Activated B cell treated with CpG ODN at 0.5 μM for 24 hours (primary cell): ENCODE data around the gene UST. TPM values are rescaled to one million over a fixed set of nuclear protein-coding genes. Genes with fewer than 3 reads are reported as not detected.
"Not testable (repeated sequence)": the region's sequence is repeated elsewhere in the genome, so short reads cannot be mapped to it uniquely, and the experiment has no call there.

Experiments
- ATAC-seq: fragments of 200-7000 bp; cut with Tn5 transposase; one replicate; pipeline ENCODE4 v1.10.0; 2021; ENCODE audit warnings: low read depth, mild to moderate bottlenecking, moderate library complexity
- CTCF ChIA-PET: fragments of 350-600 bp; sonication (Branson Sonifier 250); formaldehyde crosslinking; loops from one replicate; lab custom pipeline; 2021; ENCODE audit warnings: antibody characterized with exemption; lab: Charles Lee
- POLR2A ChIA-PET: fragments of 350-600 bp; sonication (Branson Sonifier 250); formaldehyde crosslinking; loops from one replicate; lab custom pipeline; 2021; ENCODE audit warnings: antibody characterized with exemption; lab: Charles Lee
- DNase-seq: peaks from one replicate; pipeline ENCODE4 v3.0.0; 2022
- H3K27ac Mint-ChIP-seq: one replicate; pipeline ENCODE4 v1.8.0; 2020; ENCODE audit warnings: mixed read lengths
- H3K27me3 Mint-ChIP-seq: one replicate; pipeline ENCODE4 v1.8.0; 2021; ENCODE audit warnings: mixed read lengths
- H3K36me3 Mint-ChIP-seq: one replicate; pipeline ENCODE4 v1.8.0; 2021; ENCODE audit warnings: low read depth, mixed read lengths
- H3K4me1 Mint-ChIP-seq: one replicate; pipeline ENCODE4 v1.8.0; 2021; ENCODE audit warnings: mixed read lengths
- H3K4me3 Mint-ChIP-seq: one replicate; pipeline ENCODE4 v1.8.0; 2020; ENCODE audit warnings: mild to moderate bottlenecking, mixed read lengths
- H3K9me3 Mint-ChIP-seq: one replicate; pipeline ENCODE4 v1.8.0; 2020; ENCODE audit warnings: mixed read lengths
- CTCF ChIP-seq: fragments of 200-600 bp; IDR thresholded peaks from one replicate; pipeline ENCODE4 v1.8.0; 2022; ENCODE audit warnings: antibody characterized with exemption, mild to moderate bottlenecking
- intact Hi-C: fragments of 100-400 bp; cut with micrococcal nuclease; formaldehyde crosslinking; loops from one replicate; pipeline ENCODE4 v1.15.1; 2024
- total RNA-seq: library from RNA; stranded (reverse); gene quantifications from 2 replicates; pipeline ENCODE4 v1.2.3, GENCODE V29; 2022

UST gene
- total RNA-seq, 1 donor from 2014 or later = 18.1 TPM

DNA sequence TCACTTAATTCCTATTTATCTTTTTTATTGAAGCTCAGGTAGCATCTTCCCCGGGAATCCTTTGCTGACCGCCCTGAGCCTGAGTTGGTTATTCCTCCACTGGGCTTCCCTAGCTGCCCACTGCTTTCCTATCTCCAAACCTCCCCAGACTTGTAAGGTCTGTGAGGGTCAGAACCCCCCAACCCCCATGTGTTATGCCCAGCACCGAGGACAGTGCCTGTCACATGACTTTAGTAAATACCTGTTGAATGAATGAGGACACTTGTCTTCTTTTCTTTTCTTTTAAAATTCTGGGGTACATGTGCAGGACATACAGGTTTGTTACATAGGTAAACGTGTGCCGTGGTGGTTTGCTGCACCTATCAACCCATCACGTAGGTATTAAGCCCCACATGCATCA is 105.9 kb downstream of the UST start:
- no peak overlapping the region for H3K4me3 Mint-ChIP-seq
- no peaks in the 10 kb centered on the region for H3K27me3 Mint-ChIP-seq
- no peak overlapping the region for H3K27ac Mint-ChIP-seq
- DNase-seq (no peak), ATAC-seq (no peak)
- intact Hi-C loops = loop anchor here (1.0 kb wide), 1 partner anchor 14 kb away; no protein-coding TSS in a partner anchor
- peaks cover 80% of the 10 kb centered on the region for H3K4me1 Mint-ChIP-seq
- POLR2A ChIA-PET = no interaction called here
- CTCF ChIA-PET = no interaction called here
- H3K36me3 Mint-ChIP-seq = no peaks in the 10 kb centered on the region
- TF ChIP-seq CTCF = no peak
- H3K9me3 Mint-ChIP-seq = no peaks in the 10 kb centered on the region

DNA sequence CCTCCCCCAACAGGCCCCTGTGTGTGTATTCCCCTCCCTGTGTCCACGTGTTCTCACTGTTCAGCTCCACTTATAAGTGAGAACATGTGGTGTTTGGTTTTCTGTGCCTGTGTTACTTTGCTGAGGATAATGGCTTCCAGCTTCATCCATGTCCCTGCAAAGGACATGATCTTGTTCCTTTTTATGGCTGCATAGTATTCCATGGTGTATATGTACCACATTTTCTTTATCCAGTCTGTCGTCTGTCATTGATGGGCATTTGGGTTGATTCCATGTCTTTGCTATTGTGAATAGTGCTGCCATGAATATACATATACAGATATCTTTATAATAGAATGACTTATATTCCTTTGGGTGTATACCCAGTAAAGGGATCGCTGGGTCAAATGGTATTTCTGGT is 106.3 kb downstream of the UST start:
- CTCF ChIA-PET, H3K27me3 Mint-ChIP-seq, DNase-seq, H3K36me3 Mint-ChIP-seq, H3K9me3 Mint-ChIP-seq, H3K4me3 Mint-ChIP-seq, ATAC-seq, H3K27ac Mint-ChIP-seq, POLR2A ChIA-PET: not testable (repeated sequence)
- intact Hi-C loops = loop anchor here (1.0 kb wide), 1 partner anchor 13 kb away; no protein-coding TSS in a partner anchor
- peaks cover 80% of the 10 kb centered on the region for H3K4me1 Mint-ChIP-seq

DNA sequence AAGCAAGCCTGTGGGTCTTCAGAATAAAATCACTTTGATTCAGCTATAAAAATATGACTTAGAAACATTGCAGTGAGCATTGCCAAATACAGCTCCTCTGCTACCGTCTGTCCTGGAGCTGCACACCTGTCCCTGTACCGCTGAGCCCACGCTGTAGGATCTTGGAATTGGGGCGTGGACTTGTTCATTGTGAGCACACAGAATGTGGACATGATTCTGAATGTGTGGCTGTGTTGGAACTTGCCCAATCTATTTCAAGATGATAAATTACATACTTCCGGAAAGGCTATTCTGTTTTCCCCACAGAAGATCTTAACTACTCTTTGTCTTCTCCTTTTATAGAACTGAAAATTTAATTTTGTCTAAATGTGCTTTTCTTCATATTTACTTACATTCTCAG is 107.3 kb downstream of the UST start:
- no peak for TF ChIP-seq CTCF
- Mint-ChIP-seq H3K36me3 (no peaks in the 10 kb centered on the region), H3K4me1 (peaks cover 80% of the 10 kb centered on the region), H3K27me3 (no peaks in the 10 kb centered on the region), H3K4me3 (no peak overlapping the region), H3K27ac (no peak overlapping the region), H3K9me3 (no peaks in the 10 kb centered on the region)
- DNase-seq = no peak
- ChIA-PET POLR2A (no interaction called here), CTCF (no interaction called here)
- ATAC-seq = no peak
- intact Hi-C loops = no loop called here

- CTCF ChIA-PET = interaction anchor here (1.1 kb wide), 1 partner anchor 277 kb away, joined by 3 read pairs; no protein-coding TSS in a partner anchor
- no peak for ATAC-seq
- POLR2A ChIA-PET = interaction anchor here (0.9 kb wide), 1 partner anchor 8 kb away, joined by 3 read pairs; no protein-coding TSS in a partner anchor
- Mint-ChIP-seq H3K27ac (no peak overlapping the region), H3K9me3 (no peaks in the 10 kb centered on the region), H3K36me3 (no peaks in the 10 kb centered on the region), H3K4me1 (peaks cover 78% of the 10 kb centered on the region), H3K4me3 (no peak overlapping the region), H3K27me3 (no peaks in the 10 kb centered on the region)
- no peak for DNase-seq
- intact Hi-C loops = no loop called here
- TF ChIP-seq CTCF = no peak
These were observed 108.2 kb downstream of the UST start for GRCh38 chr6:148854992-148855391.

DNA sequence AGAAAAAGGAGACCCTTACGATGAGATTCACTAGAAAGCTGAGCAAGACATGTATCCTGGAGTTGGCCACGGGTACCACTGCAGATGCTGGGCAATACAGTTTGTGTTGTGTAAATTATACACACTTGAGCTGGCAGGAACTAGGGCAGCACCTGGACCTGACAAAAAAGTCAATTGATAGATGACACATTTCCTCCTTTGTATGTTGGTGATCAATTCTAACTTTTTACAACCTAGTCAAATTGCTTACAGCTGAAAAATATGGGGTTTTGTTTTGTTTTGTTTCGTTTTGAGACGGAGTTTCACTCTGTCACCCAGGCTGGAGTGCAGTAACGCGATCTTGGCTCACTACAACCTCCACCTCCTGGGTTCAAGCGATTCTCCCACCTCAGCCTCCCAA is 108.9 kb downstream of the UST start:
- CTCF ChIA-PET = interaction anchor here (1.1 kb wide), 1 partner anchor 278 kb away, joined by 3 read pairs; no protein-coding TSS in a partner anchor

More for the DNA sequence above, 108.9 kb downstream of the UST start:
- H3K9me3 Mint-ChIP-seq = no peaks in the 10 kb centered on the region
- H3K4me1 Mint-ChIP-seq = peaks cover 78% of the 10 kb centered on the region
- H3K27me3 Mint-ChIP-seq = no peaks in the 10 kb centered on the region
- H3K36me3 Mint-ChIP-seq = no peaks in the 10 kb centered on the region
- H3K27ac Mint-ChIP-seq = no peak overlapping the region
- intact Hi-C loops = no loop called here
- no peak for TF ChIP-seq CTCF
- POLR2A ChIA-PET = interaction anchor here (0.9 to 1.2 kb wide), 2 partner anchors 8 to 17 kb away, joined by 3 read pairs; no protein-coding TSS in a partner anchor
- no peak overlapping the region for H3K4me3 Mint-ChIP-seq
- ATAC-seq (no peak), DNase-seq (no peak)
